ENCODE results near the gene KIAA0825.

Gene KIAA0825

DNA sequence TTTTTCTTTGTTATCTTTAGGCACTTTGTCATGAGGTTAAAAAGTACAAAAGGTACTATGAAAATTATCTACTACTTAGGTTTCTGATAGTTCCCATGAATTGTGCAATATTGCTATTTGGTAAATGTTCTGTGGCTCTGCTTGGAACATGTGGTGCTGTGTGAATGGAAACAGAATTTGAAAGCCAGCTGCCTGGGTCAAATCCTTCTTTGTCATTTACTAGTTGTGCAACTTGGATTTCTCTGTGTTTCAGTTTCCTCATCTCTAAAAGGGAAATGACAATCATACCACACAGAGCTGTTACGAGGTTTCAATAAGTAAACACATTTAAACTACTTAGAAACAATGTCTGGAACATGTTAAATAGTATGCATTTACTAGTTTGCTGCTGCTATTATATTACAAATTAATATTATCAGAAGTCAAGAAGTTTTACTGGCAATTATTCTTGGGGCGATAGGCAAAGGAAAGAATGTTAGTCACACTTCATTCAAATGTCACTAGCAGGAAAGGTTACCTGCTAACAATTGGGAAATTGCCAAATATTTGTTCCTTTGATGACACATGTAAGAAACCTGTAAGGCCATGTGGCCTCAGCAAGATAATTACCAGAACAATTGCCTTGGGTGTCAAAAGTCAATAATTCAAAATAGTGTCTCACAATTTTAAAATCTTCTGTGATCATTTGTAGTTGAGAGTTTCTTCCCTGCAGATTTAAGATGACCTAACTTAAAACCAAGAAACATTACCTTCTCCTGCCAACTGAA, 184.8 kb downstream of the KIAA0825 start:
- DNase-seq = no peak

DNA sequence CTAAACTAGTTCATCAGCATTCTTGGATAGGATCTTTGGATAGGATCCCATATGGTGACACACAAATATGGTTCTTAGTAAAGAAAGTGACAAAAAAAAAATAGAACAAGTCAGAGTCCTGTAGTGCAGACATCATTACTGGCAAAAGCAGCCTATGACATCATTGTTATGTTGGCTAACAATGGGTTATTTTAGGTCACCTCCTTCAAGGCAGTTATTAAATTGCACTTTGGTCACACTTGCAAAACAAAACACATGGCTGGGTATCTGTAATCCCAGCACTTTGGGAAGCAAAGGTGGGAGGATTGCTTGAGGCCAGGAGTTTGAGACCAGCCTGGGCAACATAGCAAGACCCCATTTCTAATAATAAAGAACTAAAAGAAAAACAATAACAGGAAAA, 185.9 kb downstream of the KIAA0825 start:
- no peak for DNase-seq

DNA sequence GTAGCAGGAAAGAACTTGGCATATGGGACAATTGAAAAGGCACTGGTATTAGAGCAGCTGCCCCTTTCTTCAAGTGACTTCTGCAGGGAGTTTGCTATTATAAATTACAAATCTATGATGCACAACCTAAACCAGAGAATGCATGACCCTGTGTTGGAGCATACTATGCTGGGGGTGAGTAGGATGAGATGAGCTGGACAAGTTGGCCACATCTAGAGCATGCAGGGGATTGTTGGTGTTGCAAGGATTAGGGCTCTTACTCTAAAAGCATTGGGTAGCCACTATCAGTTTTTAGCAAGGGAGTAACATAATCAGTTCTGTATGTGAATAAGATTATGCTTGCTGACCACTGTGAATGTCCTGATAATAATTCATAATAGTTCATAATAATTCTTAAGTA, 186.7 kb downstream of the KIAA0825 start:
- DNase-seq = no peak

DNA sequence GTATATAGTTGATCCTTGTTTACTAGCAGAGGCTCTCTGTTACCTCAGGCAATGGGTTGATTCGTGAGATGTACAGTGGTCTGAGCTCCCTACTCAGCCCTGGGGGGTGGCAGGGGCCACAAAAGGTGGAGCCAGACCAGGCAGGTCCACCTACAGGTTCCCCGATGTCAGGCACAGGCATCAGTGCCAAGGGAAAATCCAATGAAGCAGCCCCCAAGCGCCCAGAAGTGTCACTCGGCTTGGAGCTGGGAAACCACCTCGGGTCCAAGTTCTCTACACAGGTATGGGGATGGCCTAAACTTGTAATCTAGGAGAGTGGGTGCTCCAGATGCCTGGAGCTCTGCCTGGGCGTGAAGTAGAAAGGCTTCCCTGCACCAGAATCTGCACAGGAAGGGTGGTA, 188.8 kb downstream of the KIAA0825 start:
- DNase-seq = no peak

DNA sequence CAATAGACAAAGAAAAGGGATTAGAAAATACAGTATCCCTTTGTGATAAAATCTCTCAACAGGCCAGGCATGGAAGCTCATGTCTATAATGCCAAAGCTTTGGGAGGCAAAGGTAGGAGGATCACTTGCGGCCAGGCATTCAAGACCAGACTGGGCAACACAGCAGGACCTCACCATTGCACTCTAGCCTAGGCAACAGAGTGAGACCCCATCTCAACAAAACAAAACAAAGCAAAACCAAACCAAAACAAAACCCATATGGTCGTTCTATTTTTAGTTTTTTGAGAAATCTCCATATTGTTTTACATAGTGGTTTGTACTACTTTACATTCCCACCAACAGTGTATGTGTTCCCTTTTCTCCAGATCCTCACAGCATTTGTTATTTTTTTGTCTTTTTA, 193.0 kb downstream of the KIAA0825 start:
- DNase-seq = no peak

DNA sequence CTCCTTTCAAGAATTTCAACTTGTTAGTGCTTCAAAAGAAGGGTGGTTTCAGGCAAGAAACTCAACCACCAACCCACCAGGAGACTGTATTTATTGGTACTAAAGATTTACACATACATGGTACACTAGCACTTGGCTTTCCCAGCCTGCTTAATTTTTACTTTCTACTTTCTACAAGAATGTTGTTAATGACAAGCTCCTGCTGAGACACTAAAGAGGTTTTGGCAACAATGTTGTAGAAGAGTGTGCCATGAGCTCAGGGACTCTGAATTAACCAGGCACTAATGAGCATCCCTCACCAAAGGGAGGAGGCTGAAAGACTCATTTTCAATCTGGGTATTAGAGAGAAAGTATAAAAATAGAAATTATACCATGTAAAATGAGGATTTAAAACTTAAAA, 195.0 kb downstream of the KIAA0825 start:
- DNase-seq = no peak

DNA sequence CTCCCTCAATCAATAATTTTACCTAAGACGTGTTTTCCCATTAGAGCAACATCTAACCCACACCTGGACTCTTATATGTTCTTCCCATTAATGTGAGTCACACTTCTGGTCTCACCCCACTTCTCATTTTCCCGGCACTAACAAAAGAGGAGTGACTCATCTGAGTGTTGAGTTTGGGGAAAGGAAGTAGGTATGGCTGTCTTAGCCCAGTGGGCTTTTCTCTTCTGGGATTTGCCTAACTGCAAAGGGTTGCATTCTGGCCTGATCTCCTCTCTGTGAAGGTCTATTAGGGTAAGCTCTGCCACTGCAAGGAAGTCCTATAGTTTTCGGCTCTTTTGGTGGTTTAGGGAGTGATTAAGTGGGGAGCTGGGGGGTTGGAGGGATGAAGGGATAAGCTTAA, 195.6 kb downstream of the KIAA0825 start:
- no peak for DNase-seq

DNA sequence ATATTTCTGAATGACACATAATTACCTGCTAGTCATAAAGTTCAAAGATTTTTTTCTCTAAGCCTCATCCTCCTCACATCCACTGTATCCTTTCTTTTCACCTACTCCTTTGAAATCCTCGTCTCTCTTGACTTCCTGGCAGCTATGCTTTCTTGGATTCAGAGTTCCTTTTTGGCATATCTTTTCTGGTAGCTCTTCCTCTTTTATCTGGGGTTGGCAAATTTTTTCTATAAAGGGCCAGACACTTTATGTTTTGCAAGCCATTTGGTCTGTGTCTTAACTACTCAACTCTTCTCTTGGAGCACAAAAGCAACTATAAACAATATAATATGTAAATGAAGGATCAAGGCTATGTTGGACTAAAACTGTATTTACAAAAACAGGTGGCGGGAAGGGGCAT, 197.5 kb downstream of the KIAA0825 start:
- DNase-seq = no peak

DNA sequence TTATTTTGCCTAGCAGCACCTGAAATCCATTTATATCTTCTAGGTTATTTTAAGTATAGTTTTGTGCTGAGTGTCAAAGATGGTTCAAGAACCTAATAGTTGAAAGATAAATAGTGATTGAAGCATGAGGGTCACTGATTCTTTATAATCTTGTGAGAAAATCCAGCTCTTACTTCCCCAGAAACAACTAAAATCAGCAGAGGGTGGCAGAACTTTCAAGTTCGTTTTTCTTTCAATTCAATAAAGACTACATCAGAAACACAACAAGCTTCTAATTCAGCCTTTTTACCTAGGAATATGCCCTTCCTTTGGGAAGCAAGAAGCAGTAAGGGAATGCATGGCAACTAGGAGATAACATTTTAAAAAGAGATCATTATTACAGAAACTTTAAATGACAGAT, 202.6 kb downstream of the KIAA0825 start:
- DNase-seq = no peak

DNA sequence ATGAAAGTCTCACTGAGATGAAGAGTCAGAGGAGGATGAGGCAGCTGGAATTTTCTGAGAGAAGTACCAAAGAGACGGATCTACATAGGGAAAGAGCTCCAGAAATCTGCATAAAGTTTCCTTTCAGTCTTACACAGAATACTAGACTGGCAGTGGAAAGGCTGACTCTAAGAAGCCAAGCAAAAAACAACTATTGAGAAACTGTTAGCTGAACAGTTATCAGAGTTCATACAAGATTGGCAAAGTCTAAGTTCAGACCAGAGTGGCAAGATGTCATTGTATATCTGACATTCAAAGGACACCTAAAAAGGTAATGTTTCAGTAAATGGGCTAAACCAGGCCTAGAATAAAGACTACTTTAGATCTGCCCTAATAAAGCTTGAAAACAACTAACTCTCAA, 209.0 kb downstream of the KIAA0825 start:
- no peak for DNase-seq

DNA sequence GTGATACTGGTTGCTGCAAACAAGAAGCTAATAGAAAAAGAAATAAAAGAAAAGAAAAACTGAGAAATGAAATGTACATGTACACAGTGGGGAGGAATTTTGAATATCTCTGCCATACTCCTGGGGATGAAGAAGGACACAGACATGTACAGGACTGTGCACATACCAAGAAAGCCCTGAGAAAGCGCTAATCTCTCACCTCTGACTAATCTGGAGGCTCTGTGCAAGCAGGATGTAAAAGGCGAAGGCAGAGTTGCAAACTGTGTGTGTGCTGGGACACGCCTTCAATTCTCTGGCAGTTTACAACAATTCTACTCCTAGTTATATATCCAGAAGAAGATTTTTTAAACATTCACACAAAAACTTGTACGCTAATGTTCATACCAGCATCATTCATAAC, 211.4 kb downstream of the KIAA0825 start:
- DNase-seq = no peak

DNA sequence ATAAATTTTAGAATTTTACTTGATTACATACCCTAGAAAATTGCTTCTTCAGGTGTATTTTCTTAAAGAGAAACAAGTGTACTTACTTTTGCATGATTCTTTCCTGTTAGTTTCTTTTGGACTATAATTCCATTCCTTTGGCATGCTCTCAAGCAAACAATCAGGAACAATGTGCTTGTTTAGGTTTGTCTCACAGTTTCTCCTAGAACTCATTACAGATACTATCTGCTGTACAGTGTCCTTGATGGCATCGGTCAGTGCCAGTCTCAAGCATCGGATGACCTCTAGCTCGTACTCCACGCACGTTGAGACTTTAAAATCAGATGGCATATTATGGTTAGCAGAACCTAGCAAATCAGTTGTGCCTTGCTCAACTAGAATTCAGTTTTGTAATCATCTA, 214.9 kb downstream of the KIAA0825 start:
- no peak for DNase-seq

DNA sequence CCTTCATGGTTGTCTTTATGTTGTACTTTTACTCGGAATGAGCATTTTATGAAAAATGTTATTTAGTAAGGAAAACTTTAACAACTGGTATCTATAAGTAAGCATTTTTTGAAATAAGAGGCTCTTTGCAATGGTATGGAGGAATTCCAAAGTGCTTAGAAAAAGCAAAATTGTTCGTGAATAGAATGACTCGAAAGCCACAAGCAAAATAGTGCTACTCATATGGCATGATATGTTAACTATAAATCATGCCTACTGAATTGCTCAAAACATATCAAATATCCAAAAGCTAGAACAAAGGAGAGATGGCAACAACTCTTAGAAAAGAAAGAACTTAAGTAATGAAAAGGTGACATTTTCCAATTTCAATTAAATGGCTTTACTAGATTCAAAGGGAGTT, 216.3 kb downstream of the KIAA0825 start:
- DNase-seq = no peak

DNA sequence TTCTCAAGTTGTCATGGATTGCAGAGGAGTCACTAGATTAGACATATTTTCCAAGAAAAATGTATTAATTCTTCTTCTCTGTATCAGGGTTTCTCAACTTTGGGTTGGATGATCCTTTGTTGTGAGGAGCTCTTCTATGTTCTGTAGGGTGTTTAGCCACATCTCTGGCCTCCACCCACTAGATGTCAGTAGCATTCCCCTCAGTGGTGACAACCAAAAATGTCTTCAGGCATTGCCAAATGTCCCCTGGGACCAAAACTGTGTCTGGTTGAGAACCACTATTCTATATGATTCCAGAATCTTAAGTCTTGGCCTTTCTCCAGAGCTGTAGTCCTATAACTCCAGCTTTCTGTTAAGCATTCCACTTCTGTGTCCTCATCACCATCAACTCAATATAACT, 220.9 kb downstream of the KIAA0825 start:
- no peak for DNase-seq

DNA sequence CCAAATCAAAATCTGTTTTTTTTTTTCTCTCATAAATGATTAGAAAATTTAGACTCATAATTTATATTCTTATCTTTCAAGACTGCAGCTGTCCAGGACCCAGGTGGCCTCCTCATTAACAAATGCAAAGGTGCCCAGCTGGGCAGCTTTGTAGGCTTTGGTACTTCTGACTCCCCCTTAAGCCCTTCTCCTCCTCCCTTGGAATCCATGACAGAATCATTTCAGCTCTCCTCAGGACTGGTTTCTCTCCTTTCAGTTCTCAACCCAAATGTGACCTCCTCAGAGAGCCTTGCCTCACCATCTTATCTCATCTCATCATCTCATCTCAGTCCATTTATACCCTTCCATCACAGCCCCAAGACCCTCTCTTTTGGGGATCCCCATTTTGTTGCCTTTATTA, 221.7 kb downstream of the KIAA0825 start:
- no peak for DNase-seq

DNA sequence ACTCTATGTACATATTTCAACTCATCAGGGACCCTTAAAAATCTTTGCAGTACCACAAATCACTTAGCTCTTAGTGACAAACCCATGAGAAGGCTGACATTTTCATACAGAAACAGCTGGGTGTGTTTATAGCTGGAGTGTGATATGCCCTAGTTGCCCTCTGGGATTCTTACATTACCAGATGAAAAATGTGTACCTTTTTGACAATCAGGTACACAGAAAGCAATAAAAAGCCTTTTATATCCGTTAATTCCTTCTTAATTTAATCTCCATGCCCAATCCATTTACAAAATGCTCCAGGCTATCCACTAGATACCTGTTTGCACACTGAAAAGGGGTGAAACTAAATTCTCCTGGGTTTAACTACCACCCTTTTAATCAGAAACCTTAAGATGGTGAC, 222.9 kb downstream of the KIAA0825 start:
- no peak for DNase-seq

DNA sequence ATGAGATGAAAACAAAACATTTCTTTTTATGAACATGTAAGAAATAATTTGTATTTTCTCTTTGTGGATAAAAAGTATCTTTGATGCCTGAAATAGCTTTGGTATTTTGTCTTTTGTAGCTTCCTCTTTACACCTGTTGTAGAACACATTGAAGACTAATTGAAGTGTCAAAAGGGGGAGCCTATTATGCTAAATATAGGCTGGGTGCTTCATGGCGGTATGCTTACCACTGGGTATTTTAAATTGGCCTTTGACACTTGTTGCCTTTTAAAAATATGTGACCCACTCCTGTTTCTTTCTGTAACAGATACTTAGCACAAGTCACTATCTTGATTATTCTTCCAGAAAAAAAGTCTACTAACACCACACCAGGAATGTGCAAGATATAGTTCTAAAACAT, 226.4 kb downstream of the KIAA0825 start:
- DNase-seq = no peak

DNA sequence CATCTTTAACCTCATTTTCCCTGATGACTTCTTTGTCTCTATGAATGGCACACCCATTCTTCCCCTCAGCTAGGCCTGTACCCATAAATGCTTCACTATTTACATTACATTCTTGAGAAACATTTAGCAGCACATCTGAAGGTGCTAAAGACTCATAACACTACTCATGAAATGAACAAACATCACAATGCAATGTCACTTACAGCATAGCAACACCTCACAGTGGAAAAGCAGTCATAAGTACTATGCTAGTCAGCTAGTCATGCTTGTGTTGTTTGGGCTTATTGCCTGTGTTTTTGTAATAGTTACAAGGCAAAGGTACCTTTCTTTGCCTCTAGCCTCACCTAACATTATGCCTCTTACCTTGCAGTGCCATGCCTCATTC, 228.9 kb downstream of the KIAA0825 start:
- no peak for DNase-seq

DNA sequence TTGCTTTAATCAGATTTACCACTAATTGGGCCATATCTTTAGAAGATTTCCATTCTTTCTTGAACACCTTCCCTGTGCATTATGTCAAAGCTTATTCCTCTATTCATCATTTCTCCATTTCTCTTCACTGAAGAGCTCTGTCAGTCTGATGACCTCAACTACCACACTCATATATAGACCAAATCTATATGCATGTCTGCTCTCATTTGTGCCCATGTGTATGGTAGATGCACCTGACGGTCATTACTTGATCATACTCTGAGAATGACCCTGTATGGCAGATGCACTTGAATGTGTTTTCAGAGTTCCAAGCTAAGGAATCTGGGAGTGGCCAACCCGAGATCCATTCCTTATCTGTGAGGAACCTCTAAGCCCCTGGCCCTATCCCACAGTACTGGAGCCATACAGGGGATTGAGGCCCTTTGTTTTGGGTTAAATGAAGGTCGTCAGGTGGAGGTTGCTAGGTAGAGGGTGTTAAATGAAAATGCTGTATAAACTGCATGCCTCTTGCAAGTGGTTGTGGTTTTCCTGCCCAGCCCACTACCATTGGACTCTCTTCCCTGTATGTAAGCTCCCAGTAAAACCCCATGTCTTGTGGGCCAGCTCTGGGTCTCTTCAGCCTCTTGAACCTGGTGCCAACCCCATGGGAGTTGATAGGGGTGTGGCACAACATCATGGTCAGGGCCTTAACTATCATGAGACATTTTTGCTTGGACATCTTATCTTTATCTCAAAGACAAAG, 229.5 kb downstream of the KIAA0825 start:
- DNase-seq = no peak

DNA sequence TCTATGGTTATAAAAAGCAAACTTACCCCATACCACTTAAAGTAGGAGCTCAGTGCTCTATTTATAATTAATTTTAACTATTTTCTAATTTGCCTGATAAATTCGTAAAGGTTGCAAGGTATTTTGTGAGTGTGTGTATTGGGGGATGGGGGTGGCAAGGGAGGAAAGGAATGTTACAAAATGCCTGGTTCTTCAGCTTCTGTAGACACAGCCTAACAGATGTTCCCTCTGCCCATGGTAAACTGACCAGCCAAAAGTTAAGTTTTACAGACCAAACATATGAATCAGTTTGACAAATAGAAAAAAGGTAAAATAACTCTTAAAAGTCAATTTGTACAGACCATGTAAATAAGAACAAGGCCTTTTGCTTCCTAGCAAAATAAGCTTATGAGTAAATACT, 232.6 kb downstream of the KIAA0825 start:
- no peak for DNase-seq

DNA sequence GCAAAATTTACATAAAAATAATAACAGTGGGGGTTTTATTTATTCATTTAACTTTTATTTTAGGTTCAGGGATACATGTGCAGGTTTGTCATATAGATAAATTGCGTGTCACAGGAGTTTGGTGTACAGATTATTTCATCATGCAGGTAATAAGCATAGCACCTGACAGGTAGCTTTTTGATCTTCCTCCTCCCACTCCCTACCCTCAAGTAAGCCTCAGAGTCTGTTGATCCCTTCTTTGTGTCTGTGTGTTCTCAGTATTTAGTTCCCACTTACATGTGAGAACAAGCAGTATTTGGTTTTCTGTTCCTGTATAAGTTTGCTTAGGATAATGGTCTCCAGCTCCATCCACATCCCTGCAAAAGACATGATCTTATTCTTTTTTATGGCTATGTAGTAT, 240.3 kb downstream of the KIAA0825 start:
- no peak for DNase-seq

DNA sequence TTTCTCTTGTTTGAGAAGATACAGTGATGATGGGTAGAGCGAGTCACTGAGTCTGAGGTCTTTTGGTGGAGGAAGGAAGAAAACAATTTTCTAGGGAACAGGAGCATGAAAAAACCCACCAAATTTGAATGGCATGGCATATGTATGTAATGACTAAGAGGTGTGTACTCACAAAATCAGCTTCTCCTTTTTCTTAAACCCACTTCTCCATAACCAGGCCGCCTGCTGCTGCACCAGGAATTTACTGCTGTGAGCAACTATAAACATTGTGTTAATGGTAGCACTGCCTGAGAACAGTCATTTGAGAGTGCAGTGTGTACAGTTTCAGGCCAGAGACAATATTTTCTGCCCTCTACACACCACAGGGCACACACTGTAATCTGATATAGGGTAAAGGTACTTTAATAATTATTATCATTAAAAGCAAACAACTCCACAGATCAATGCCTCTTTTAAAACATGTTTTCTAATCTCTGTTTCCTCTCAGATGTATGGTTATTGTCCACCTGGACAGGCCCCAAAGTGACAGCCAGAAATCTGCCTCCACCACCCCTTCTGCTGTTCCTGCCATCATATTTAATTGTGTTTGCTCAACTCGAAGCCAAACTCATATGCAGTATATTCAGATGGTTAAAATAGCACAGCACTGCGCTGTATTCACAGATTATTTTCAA, 241.6 kb downstream of the KIAA0825 start:
- no peak for DNase-seq

DNA sequence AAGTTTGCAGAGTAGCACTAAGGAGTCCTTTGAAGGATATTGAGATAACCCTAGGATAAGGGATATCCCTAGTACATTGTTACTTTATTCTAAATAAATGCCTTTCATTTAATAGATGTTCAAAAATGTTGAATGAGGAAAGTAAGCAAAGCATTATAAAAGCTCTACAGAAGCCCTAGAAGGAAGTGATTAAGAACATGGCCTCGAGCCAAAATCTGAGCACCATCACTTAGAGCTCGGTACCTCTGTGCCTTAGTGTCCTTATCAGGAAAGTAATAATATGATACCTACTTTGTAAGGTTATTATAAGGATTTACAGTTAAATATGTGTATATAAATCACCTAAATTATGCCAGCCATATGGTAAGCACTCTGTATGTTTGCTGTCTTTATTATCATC, 242.6 kb downstream of the KIAA0825 start:
- DNase-seq = no peak

DNA sequence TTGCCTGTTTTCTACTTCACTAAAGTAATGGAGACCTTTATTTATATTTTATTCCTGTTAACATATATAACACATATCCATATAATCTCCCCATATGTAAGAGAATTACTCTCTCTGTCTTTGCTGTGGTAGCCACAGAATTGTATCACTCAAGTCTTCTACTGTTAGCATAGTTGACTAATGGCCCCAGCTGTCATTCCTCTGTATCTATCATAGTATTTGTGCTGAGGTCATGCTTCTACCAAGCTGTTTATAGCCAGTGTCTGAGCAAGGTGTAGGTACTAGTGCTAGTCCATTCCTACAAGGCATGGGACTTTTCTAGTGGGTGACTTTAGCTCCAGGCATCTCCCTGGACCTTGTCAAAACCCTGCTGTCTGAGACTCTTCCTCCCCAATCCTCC, 244.1 kb downstream of the KIAA0825 start:
- DNase-seq = no peak
